Peyer's patch (tissue), 4 donors: ENCODE data around the gene SERPINB12.

ENCODE experiments used
- CTCF ChIP-seq, 6 experiments: fragments of 450-650 bp in 4 of 6; fragments of 200-600 bp in 2 of 6; sonication (generic) in 1 of 6; IDR thresholded peaks; one replicate each; pipeline ENCODE4 v1.5.1; 2017 to 2019; ENCODE audit warnings: antibody characterized with exemption in 6 of 6, mild to moderate bottlenecking in 3 of 6, moderate library complexity in 1 of 6
- POLR2A ChIP-seq, 2 donors: fragments of 450-650 bp; IDR thresholded peaks; one replicate each; pipeline ENCODE4 v1.5.1; 2017; ENCODE audit warnings: antibody characterized with exemption in 2 of 2, mild to moderate bottlenecking in 2 of 2, moderate library complexity in 2 of 2

- TF ChIP-seq CTCF (IDR thresholded peaks at IDR 0.05): peak; percentile 53 to 81 (median 80)
- no peak for TF ChIP-seq POLR2A (IDR thresholded peaks at IDR 0.05)
Measured at GRCh38 chr18:63518178-63519012, 23.8 kb upstream of the SERPINB12 start.
